ENCODE results near the gene NEGR1. TPM values are rescaled to one million over a fixed set of nuclear protein-coding genes. Genes with fewer than 3 reads are reported as not detected.

NEGR1 gene
- total RNA-seq, 4 donors from 2014 or later = 33.3 to 73.0 (median 54.1) TPM

- H3K4me1 ChIP-seq = peaks cover 0 to 42% (median 0%) of the 10 kb centered on the region in 3 donors
- no peaks in the 10 kb centered on the region for H3K9me3 ChIP-seq
- WGBS, 2 donors (ENCODE audit: low coverage in 1 of 2) = 1 to 2% methylated on average over 16 to 26 of the region's 56 CpGs
- H3K4me3 ChIP-seq = peak overlapping the region; percentile 50 to 74
- ATAC-seq = peak; percentile 66
- H3K27me3 ChIP-seq = no peaks in the 10 kb centered on the region
- TF ChIP-seq CTCF (IDR thresholded peaks at IDR 0.05) (no peak), EP300 (IDR thresholded peaks at IDR 0.05) (no peak), POLR2AphosphoS5 (IDR thresholded peaks at IDR 0.05) (peak; percentile 34), POLR2A (IDR thresholded peaks at IDR 0.05) (peak; percentile 31)
- H3K27ac ChIP-seq = peak overlapping the region; percentile 76 to 93 (median 92)
- no peaks in the 10 kb centered on the region for H3K36me3 ChIP-seq
Observed at GRCh38 chr1:72283307-72284083, 1.2 kb upstream of the NEGR1 start.

- peaks cover 0 to 46% (median 0%) of the 10 kb centered on the region in 3 donors for H3K4me1 ChIP-seq
- TF ChIP-seq CTCF (IDR thresholded peaks at IDR 0.05) (peak in 1 of 4 experiments; percentile 19), EP300 (IDR thresholded peaks at IDR 0.05) (no peak)
- 0% methylated on average over 3 to 8 of the region's 8 CpGs for WGBS, 2 donors (ENCODE audit: low coverage in 1 of 2)
- no peaks in the 10 kb centered on the region for H3K27me3 ChIP-seq
- no peaks in the 10 kb centered on the region for H3K36me3 ChIP-seq
- ATAC-seq = no peak
- peak overlapping the region; percentile 50 to 74 for H3K4me3 ChIP-seq
- H3K27ac ChIP-seq = peak overlapping the region; percentile 76 to 93 (median 92)
- no peaks in the 10 kb centered on the region for H3K9me3 ChIP-seq
Observed at GRCh38 chr1:72283022-72283306, 625 bp upstream of the NEGR1 start.

- Histone ChIP-seq H3K4me1 (peaks cover 0 to 58% (median 0%) of the 10 kb centered on the region in 3 donors), H3K4me3 (peak overlapping the region; percentile 50 to 74), H3K9me3 (no peaks in the 10 kb centered on the region), H3K36me3 (no peaks in the 10 kb centered on the region), H3K27ac (peak overlapping the region; percentile 53 to 93 (median 92)), H3K27me3 (no peaks in the 10 kb centered on the region)
- TF ChIP-seq CTCF (IDR thresholded peaks at IDR 0.05) = no peak
- 2 to 9% methylated on average over 4 of the region's 10 CpGs for WGBS, 2 donors (ENCODE audit: low coverage in 1 of 2)
- no peak for ATAC-seq
Observed at GRCh38 chr1:72281637-72282270, 585 bp downstream of the NEGR1 start.

- Histone ChIP-seq H3K4me3 (peak overlapping the region; percentile 50 to 74), H3K36me3 (no peaks in the 10 kb centered on the region), H3K27ac (peak overlapping the region; percentile 44 to 93 (median 72)), H3K4me1 (peaks cover 0 to 58% (median 0%) of the 10 kb centered on the region in 3 donors), H3K9me3 (no peaks in the 10 kb centered on the region), H3K27me3 (no peaks in the 10 kb centered on the region)
- no peak for ATAC-seq
- WGBS, 2 donors (ENCODE audit: low coverage in 1 of 2) = 0 to 5% methylated on average over 2 of the region's 2 CpGs
- TF ChIP-seq CTCF (IDR thresholded peaks at IDR 0.05) = no peak
- no peak for TF ChIP-seq EP300 (IDR thresholded peaks at IDR 0.05)
- TF ChIP-seq POLR2AphosphoS5 (IDR thresholded peaks at IDR 0.05) = no peak
- no peak for TF ChIP-seq POLR2A (IDR thresholded peaks at IDR 0.05)
Observed at GRCh38 chr1:72281144-72281543, 1.2 kb downstream of the NEGR1 start.

- no peaks in the 10 kb centered on the region for H3K9me3 ChIP-seq
- peak overlapping the region; percentile 44 to 93 (median 72) for H3K27ac ChIP-seq
- no peak for ATAC-seq
- peaks cover 0 to 54% (median 0%) of the 10 kb centered on the region in 3 donors for H3K4me1 ChIP-seq
- peak overlapping the region; percentile 50 to 74 for H3K4me3 ChIP-seq
- TF ChIP-seq CTCF (IDR thresholded peaks at IDR 0.05) (peak in 1 of 4 experiments; percentile 15), POLR2AphosphoS5 (IDR thresholded peaks at IDR 0.05) (no peak), EP300 (IDR thresholded peaks at IDR 0.05) (no peak), POLR2A (IDR thresholded peaks at IDR 0.05) (no peak)
- 10% methylated on average over 1 of the region's 1 CpG; no CpG with 5 or more reads in 1 of the 2 donors for WGBS, 2 donors (ENCODE audit: low coverage in 1 of 2)
- no peaks in the 10 kb centered on the region for H3K36me3 ChIP-seq
- no peaks in the 10 kb centered on the region for H3K27me3 ChIP-seq
Observed at GRCh38 chr1:72280711-72281110, 1.6 kb downstream of the NEGR1 start.

Measured in gastroesophageal sphincter (tissue), 4 donors.